IMR-90 (cell line): ENCODE measurements around the gene ACTC1. TPM values are rescaled to one million over a fixed set of nuclear protein-coding genes. Genes with fewer than 3 reads are reported as not detected.
A peak's percentile ranks its signal among the peaks of the same experiment; 100 is the strongest.

ENCODE experiments used
- ATAC-seq: fragments of 200-7000 bp; cut with Tn5 transposase; 2 replicates; pipeline ENCODE4 v1.9.1; 2020; ENCODE audit warnings: low read depth, mild to moderate bottlenecking, moderate library complexity
- BruUV-seq: library from RNA; stranded (reverse); fragments of 400-500 nt; replicated peaks from 2 replicates; lab custom pipeline; 2021; lab: Mats Ljungman, UMichigan
- CTCF ChIA-PET: fragments of 300-600 bp; formaldehyde crosslinking; extraction: SDS; loops from one replicate; lab custom pipeline; 2021; ENCODE audit warnings: antibody characterized with exemption; lab: Yijun Ruan, JAX
- POLR2A ChIA-PET: fragments of 300-600 bp; sonication (Branson Sonifier 250); formaldehyde crosslinking; loops from one replicate; lab custom pipeline; 2022; ENCODE audit warnings: antibody characterized with exemption; ENCODE audit not compliant: unreplicated experiment; lab: Charles Lee
- DNase-seq: peaks from one replicate; pipeline ENCODE4 v3.0.0; 2013
- H2AFZ ChIP-seq: replicated peaks from 2 replicates; pipeline ENCODE3; 2013; ENCODE audit warnings: low read length, mild to moderate bottlenecking; ENCODE audit not compliant: poor library complexity
- H2AK5ac ChIP-seq: 2 replicates; pipeline ENCODE4 v1.6.1; 2013; ENCODE audit warnings: low read depth, low read length, inconsistent platforms
- H2AK9ac ChIP-seq: replicated peaks from 2 replicates; pipeline ENCODE3; 2013; ENCODE audit warnings: mild to moderate bottlenecking, low read depth, low read length, moderate library complexity; ENCODE audit not compliant: poor library complexity
- H2BK120ac ChIP-seq: 2 replicates; pipeline ENCODE4 v1.6.1; 2013; ENCODE audit warnings: low read depth, low read length, inconsistent platforms
- H2BK15ac ChIP-seq: 3 replicates; pipeline ENCODE4 v1.6.1; 2013; ENCODE audit warnings: low read depth, low read length, inconsistent platforms
- H2BK20ac ChIP-seq: 2 replicates; pipeline ENCODE4 v1.6.1; 2013; ENCODE audit warnings: low read depth, mild to moderate bottlenecking, inconsistent platforms, low read length, moderate library complexity
- H2BK5ac ChIP-seq: 2 replicates; pipeline ENCODE4 v1.6.1; 2013; ENCODE audit warnings: mild to moderate bottlenecking, low read depth, low read length, inconsistent platforms; ENCODE audit not compliant: poor library complexity, severe bottlenecking
- H3K14ac ChIP-seq: replicated peaks from 2 replicates; pipeline ENCODE4 v1.6.1; 2013; ENCODE audit warnings: low read depth, low read length, inconsistent platforms
- H3K18ac ChIP-seq: 2 replicates; pipeline ENCODE4 v1.6.1; 2013; ENCODE audit warnings: low read depth, low read length, control low read depth
- H3K23ac ChIP-seq: 2 replicates; pipeline ENCODE4 v1.6.1; 2013; ENCODE audit warnings: low read depth, low read length, inconsistent platforms
- H3K27ac ChIP-seq: 2 replicates; pipeline ENCODE4 v1.5.1; 2013; ENCODE audit warnings: mild to moderate bottlenecking, control low read depth, low read length; ENCODE audit not compliant: insufficient read depth
- H3K27me3 ChIP-seq: 2 replicates; pipeline ENCODE4 v1.6.1; 2013; ENCODE audit warnings: low read length; ENCODE audit not compliant: control insufficient read depth, insufficient read depth
- H3K36me3 ChIP-seq: 2 replicates; pipeline ENCODE4 v1.6.1; 2013; ENCODE audit warnings: low read length, mixed read lengths; ENCODE audit not compliant: control insufficient read depth, insufficient read depth
- H3K4ac ChIP-seq: 2 replicates; pipeline ENCODE4 v1.6.1; 2013; ENCODE audit warnings: low read depth, low read length, inconsistent platforms
- H3K4me1 ChIP-seq: 2 replicates; pipeline ENCODE4 v1.6.1; 2013; ENCODE audit warnings: low read length, mixed read lengths; ENCODE audit not compliant: control insufficient read depth, insufficient read depth
- H3K4me2 ChIP-seq: 2 replicates; pipeline ENCODE4 v1.6.1; 2013; ENCODE audit warnings: low read depth, mild to moderate bottlenecking, control low read depth, low read length, moderate library complexity
- H3K4me3 ChIP-seq: 2 replicates; pipeline ENCODE4 v1.5.1; 2013; ENCODE audit warnings: low read depth, mild to moderate bottlenecking, control low read depth, low read length, moderate library complexity; ENCODE audit not compliant: insufficient read depth
- H3K56ac ChIP-seq: 2 replicates; pipeline ENCODE4 v1.6.1; 2013; ENCODE audit warnings: low read length, inconsistent platforms; ENCODE audit not compliant: insufficient read depth; ENCODE audit errors: extremely low read depth
- H3K79me1 ChIP-seq, 2 experiments: 2 replicates each; pipeline ENCODE4 v1.6.1; 2013; ENCODE audit warnings: low read length in 2 of 2, inconsistent platforms in 1 of 2, low read depth in 1 of 2
- H3K9ac ChIP-seq: 2 replicates; pipeline ENCODE4 v1.6.1; 2013; ENCODE audit warnings: low read depth, low read length, control low read depth
- H3K9me1 ChIP-seq: 2 replicates; pipeline ENCODE4 v1.6.1; 2013; ENCODE audit warnings: low read length, inconsistent platforms; ENCODE audit not compliant: insufficient read depth
- H3K9me3 ChIP-seq: 2 replicates; pipeline ENCODE4 v1.6.1; 2013; ENCODE audit warnings: low read length; ENCODE audit not compliant: control insufficient read depth, insufficient read depth
- H4K20me1 ChIP-seq: 2 replicates; pipeline ENCODE4 v1.6.1; 2013; ENCODE audit warnings: low read length, inconsistent platforms; ENCODE audit not compliant: insufficient read depth
- H4K5ac ChIP-seq: 2 replicates; pipeline ENCODE4 v1.6.1; 2013; ENCODE audit warnings: mild to moderate bottlenecking, low read depth, low read length, control low read depth
- H4K8ac ChIP-seq, 2 experiments: 2 replicates each; pipeline ENCODE4 v1.6.1; 2013; ENCODE audit warnings: low read depth in 2 of 2, low read length in 2 of 2, control low read depth in 1 of 2, inconsistent platforms in 1 of 2
- H4K91ac ChIP-seq: 2 replicates; pipeline ENCODE4 v1.6.1; 2013; ENCODE audit warnings: low read depth, low read length, inconsistent platforms; ENCODE audit not compliant: insufficient read depth
- BHLHE40 ChIP-seq: fragments of 150-350 bp; IDR thresholded peaks from 2 replicates; pipeline ENCODE4 v1.6.1; 2016; ENCODE audit warnings: mild to moderate bottlenecking, low read depth, low read length
- CEBPB ChIP-seq: IDR thresholded peaks from 2 replicates; pipeline ENCODE4 v1.6.1; 2012; ENCODE audit warnings: low read depth, low read length, improper control_type of control experiment
- CHD1 ChIP-seq: IDR thresholded peaks from 2 replicates; pipeline ENCODE4 v1.6.1; 2012; ENCODE audit warnings: low read depth, low read length, improper control_type of control experiment
- MAFK ChIP-seq: IDR thresholded peaks from 2 replicates; pipeline ENCODE4 v1.6.1; 2012; ENCODE audit warnings: low read depth, low read length, improper control_type of control experiment
- MXI1 ChIP-seq: IDR thresholded peaks from 2 replicates; pipeline ENCODE4 v1.6.1; 2012; ENCODE audit warnings: low read depth, mild to moderate bottlenecking, low read length, moderate library complexity, borderline replicate concordance
- NFE2L2 ChIP-seq: fragments of 150-350 bp; IDR thresholded peaks from 2 replicates; pipeline ENCODE4 v1.6.1; 2016; ENCODE audit warnings: low read depth, mild to moderate bottlenecking, low read length
- POLR2A ChIP-seq: IDR thresholded peaks from 2 replicates; pipeline ENCODE4 v1.6.1; 2012; ENCODE audit warnings: mild to moderate bottlenecking, low read depth, low read length
- RAD21 ChIP-seq: IDR thresholded peaks from 2 replicates; pipeline ENCODE4 v1.6.1; 2012; ENCODE audit warnings: low read length, improper control_type of control experiment
- RCOR1 ChIP-seq: IDR thresholded peaks from 2 replicates; pipeline ENCODE4 v1.6.1; 2012; ENCODE audit warnings: mild to moderate bottlenecking, low read length, improper control_type of control experiment; ENCODE audit not compliant: insufficient replicate concordance
- RFX5 ChIP-seq: IDR thresholded peaks from 2 replicates; pipeline ENCODE4 v1.8.0; 2012; ENCODE audit warnings: low read depth, mild to moderate bottlenecking, low read length, moderate library complexity
- USF2 ChIP-seq: fragments of 150-350 bp; IDR thresholded peaks from 2 replicates; pipeline ENCODE4 v1.6.1; 2017; ENCODE audit warnings: mild to moderate bottlenecking, antibody characterized with exemption, low read length, low read depth
- WGBS, 2 experiments: methylation state at CpG; one replicate each; pipeline versions ENCODE4 v1.1.5 to v1.1.7; 2013; ENCODE audit warnings: missing lambda C conversion rate in 2 of 2; ENCODE audit not compliant: insufficient read length in 1 of 2; ENCODE audit errors: extremely low coverage in 2 of 2; 5-methylcytosine and 5-hydroxymethylcytosine counted together
- dilution Hi-C: fragments of 300-500 bp; cut with HindIII; formaldehyde crosslinking; loops from one replicate; pipeline ENCODE4 v1.14.3; 2018; ENCODE audit warnings: low sequenced_read_pairs; ENCODE audit not compliant: unreplicated experiment
- in situ Hi-C: fragments of 300-500 bp; cut with MboI; formaldehyde crosslinking; loops from 3 replicates; pipeline ENCODE4 v1.14.3; 2019; ENCODE audit warnings: low sequenced_read_pairs, inconsistent platforms, mixed read lengths
- intact Hi-C: fragments of 100-400 bp; cut with micrococcal nuclease; formaldehyde crosslinking; loops from 2 replicates; pipeline ENCODE4 v1.10.0; 2022
- polyA plus RNA-seq, 3 experiments: library from polyadenylated mRNA; depleted of rRNA; stranded (reverse); fragments of >200 nt; gene quantifications; 2 replicates each; pipeline ENCODE4 v1.2.3, GENCODE V29; 2012; ENCODE audit warnings: low replicate concordance in 1 of 3
- total RNA-seq: library from RNA; depleted of rRNA; stranded (reverse); fragments of >200 nt; gene quantifications from 2 replicates; pipeline ENCODE4 v1.2.3, GENCODE V29; 2012
- TF ChIP-seq, protein P1 (sequence below): conservative IDR thresholded peaks from 2 replicates; pipeline ENCODE4 v1.5.1; 2012; ENCODE audit warnings: mild to moderate bottlenecking, low read depth, low read length, improper control_type of control experiment

The ACTC1 gene
- total and polyA plus RNA-seq, 2 of the 4 experiments (the other 2 are of a cell fraction): 1.1 to 2.8 TPM

GRCh38 chr15:34754674-34755418 is 40.5 kb downstream of the ACTC1 start, which contains the start of gene GJD2:
Gene GJD2, minus strand, starts transcription at chr15:34754998. Its CDS starts 510 bp downstream, at chr15:34754488.
- Histone ChIP-seq H3K4ac (no peak within 1 kb of the TSS), H2BK5ac (no peak within 1 kb of the TSS), H3K14ac (no peak within 1 kb of the TSS), H3K9me1 (0 out of 2 replicates have a peak, but pooled peaks cover 3% of the 10 kb centered on the region), H3K36me3 (no peaks in the 10 kb centered on the region), H2AK5ac (no peak within 1 kb of the TSS), H3K4me3 (no peak within 1 kb of the TSS), H3K4me1 (peaks cover 2% of the 10 kb centered on the region; the same call in 1 of the 2 replicates), H3K18ac (no peak within 1 kb of the TSS), H4K8ac (no peak within 1 kb of the TSS), H3K27me3 (peaks cover 43% of the 10 kb centered on the region), H3K23ac (no peak within 1 kb of the TSS), H4K5ac (no peak within 1 kb of the TSS), H4K91ac (no peak within 1 kb of the TSS), H2BK20ac (no peak within 1 kb of the TSS), H3K9me3 (peaks cover 3% of the 10 kb centered on the region; the same call in 1 of the 2 replicates), H2BK120ac (no peak within 1 kb of the TSS), H3K4me2 (peak within 1 kb of the TSS; percentile 35; the same call in 1 of the 2 replicates), H3K56ac (no peak within 1 kb of the TSS), H3K79me1 (no peaks in the 10 kb centered on the region), H4K20me1 (no peaks in the 10 kb centered on the region), H2AFZ (peak within 1 kb of the TSS; percentile 29), H2AK9ac (no peak within 1 kb of the TSS), H3K9ac (no peak within 1 kb of the TSS), H2BK15ac (no peak within 1 kb of the TSS), H3K27ac (no peak within 1 kb of the TSS)
- no TSS peak for BruUV-seq
- WGBS, 2 experiments: 2% methylated on average over 30 of the region's 81 CpGs; no CpG with 5 or more reads in 1 of the 2 experiments
- in situ Hi-C loops: no loop called here
- ChIA-PET CTCF (no interaction called here), POLR2A (no interaction called here)
- no peak for DNase-seq
- intact Hi-C loops: no loop called here
- TF ChIP-seq USF2: no peak
- TF ChIP-seq POLR2A: no peak
- no peak for TF ChIP-seq BHLHE40
- TF ChIP-seq RFX5: no peak
- no peak for TF ChIP-seq CEBPB
- no peak for TF ChIP-seq NFE2L2
- TF ChIP-seq CHD1: no peak
- TF ChIP-seq MAFK: no peak
- no peak for TF ChIP-seq MXI1
- TF ChIP-seq RCOR1: no peak
- TF ChIP-seq RAD21: no peak
- TF ChIP-seq, protein P1, sequence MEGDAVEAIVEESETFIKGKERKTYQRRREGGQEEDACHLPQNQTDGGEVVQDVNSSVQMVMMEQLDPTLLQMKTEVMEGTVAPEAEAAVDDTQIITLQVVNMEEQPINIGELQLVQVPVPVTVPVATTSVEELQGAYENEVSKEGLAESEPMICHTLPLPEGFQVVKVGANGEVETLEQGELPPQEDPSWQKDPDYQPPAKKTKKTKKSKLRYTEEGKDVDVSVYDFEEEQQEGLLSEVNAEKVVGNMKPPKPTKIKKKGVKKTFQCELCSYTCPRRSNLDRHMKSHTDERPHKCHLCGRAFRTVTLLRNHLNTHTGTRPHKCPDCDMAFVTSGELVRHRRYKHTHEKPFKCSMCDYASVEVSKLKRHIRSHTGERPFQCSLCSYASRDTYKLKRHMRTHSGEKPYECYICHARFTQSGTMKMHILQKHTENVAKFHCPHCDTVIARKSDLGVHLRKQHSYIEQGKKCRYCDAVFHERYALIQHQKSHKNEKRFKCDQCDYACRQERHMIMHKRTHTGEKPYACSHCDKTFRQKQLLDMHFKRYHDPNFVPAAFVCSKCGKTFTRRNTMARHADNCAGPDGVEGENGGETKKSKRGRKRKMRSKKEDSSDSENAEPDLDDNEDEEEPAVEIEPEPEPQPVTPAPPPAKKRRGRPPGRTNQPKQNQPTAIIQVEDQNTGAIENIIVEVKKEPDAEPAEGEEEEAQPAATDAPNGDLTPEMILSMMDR: no peak
- no peak for ATAC-seq
- dilution Hi-C loops: no loop called here
